Breast epithelium (tissue), 3 donors: ENCODE measurements around the gene FES.

ENCODE experiments used
- CTCF ChIP-seq, 3 donors: fragments of 450-650 bp; IDR thresholded peaks; one replicate each; pipeline ENCODE4 v1.5.1; 2016 to 2017; ENCODE audit warnings: antibody characterized with exemption in 3 of 3, mild to moderate bottlenecking in 3 of 3, moderate library complexity in 3 of 3
- POLR2A ChIP-seq: fragments of 450-650 bp; IDR thresholded peaks from one replicate; pipeline ENCODE4 v1.6.1; 2016; ENCODE audit warnings: antibody characterized with exemption, mild to moderate bottlenecking, moderate library complexity
- POLR2AphosphoS5 ChIP-seq, 3 donors: sonication (generic); formaldehyde crosslinking; IDR thresholded peaks; one replicate each; pipeline ENCODE4 v1.6.1; 2017; ENCODE audit warnings: antibody characterized with exemption in 3 of 3

GRCh38 chr15:90913398-90913944, 29.2 kb downstream of the FES start:
- TF ChIP-seq CTCF (IDR thresholded peaks at IDR 0.05) (no peak), POLR2AphosphoS5 (IDR thresholded peaks at IDR 0.05) (no peak), POLR2A (no peak)
